ENCODE data around the gene RAB38. TPM values are rescaled to one million over a fixed set of nuclear protein-coding genes. Genes with fewer than 3 reads are reported as not detected.

RAB38 gene
- total and polyA plus RNA-seq, 10 of the 15 experiments (the other 5 are each of a cell fraction or from before 2014, with no cell fraction given) = 8.4 to 30.5 (median 11.7) TPM

- 47% methylated on average over 2 of the region's 2 CpGs for WGBS (ENCODE audit: insufficient coverage, insufficient replicate concordance, low lambda C conversion rate, missing lambda C conversion rate)
- H3K27me3 ChIP-seq (replicated peaks in 1 of 2; ENCODE audit: control insufficient read depth in 2 of 2, insufficient read depth in 2 of 2, low read length in 1 of 2) = no peaks in the 10 kb centered on the region
- no peaks in the 10 kb centered on the region for H3K79me2 ChIP-seq (ENCODE audit: control insufficient read depth, insufficient read depth, low read length)
- H3K36me3 ChIP-seq (ENCODE audit: control insufficient read depth in 2 of 2, insufficient read depth in 2 of 2, low read length in 1 of 2) = no peaks in the 10 kb centered on the region
- ChIA-PET POLR2A (no interaction called here), CTCF (interaction anchor here (1.2 to 2.9 kb wide), 4 partner anchors 18 to 372 kb away, joined by 3 to 12 read pairs (median 4); no protein-coding TSS in a partner anchor), RAD21 (ENCODE audit: unreplicated experiment) (interaction anchor here (1.3 kb wide), 1 partner anchor 10 kb away, joined by 4 read pairs; no protein-coding TSS in a partner anchor), SMC1A (ENCODE audit: uncharacterized antibody, unreplicated experiment) (interaction anchor here (1.1 to 2.2 kb wide), 10 partner anchors 9 to 177 kb away, joined by 3 to 8 read pairs (median 4); no protein-coding TSS in a partner anchor)
- H3K9ac ChIP-seq (ENCODE audit: control insufficient read depth, insufficient read depth, low read length) = no peak overlapping the region
- no peak overlapping the region for H3K4me3 ChIP-seq
- H4K20me1 ChIP-seq (ENCODE audit: control insufficient read depth, insufficient read depth) = no peaks in the 10 kb centered on the region
- in situ Hi-C loops (cut with MboI) (no loop called here), intact Hi-C loops (cut with micrococcal nuclease; ENCODE audit: unreplicated experiment) (loop anchor here (5.0 kb wide), 1 partner anchor 53 kb away; no protein-coding TSS in a partner anchor)
- DNase-seq (ENCODE audit: low read depth, low spot score) (no peak), FAIRE-seq (no peak), ATAC-seq (no peak)
- H2AFZ ChIP-seq (ENCODE audit: control insufficient read depth, low read depth, low read length) = no peak overlapping the region
- no TSS peak for BruUV-seq (replicated peaks)
- H3K9me3 ChIP-seq (replicated peaks; ENCODE audit: control insufficient read depth, insufficient read depth, low read length) = no peaks in the 10 kb centered on the region
- no peak for TF ChIP-seq IKZF2 (IDR thresholded peaks at IDR 0.05)
- no peak for TF ChIP-seq STAT3 (IDR thresholded peaks at IDR 0.05; ENCODE audit: low read depth, low read length)
- TF ChIP-seq SP1 (IDR thresholded peaks at IDR 0.05; ENCODE audit: low read depth, low read length) = no peak
- TF ChIP-seq, protein P1, sequence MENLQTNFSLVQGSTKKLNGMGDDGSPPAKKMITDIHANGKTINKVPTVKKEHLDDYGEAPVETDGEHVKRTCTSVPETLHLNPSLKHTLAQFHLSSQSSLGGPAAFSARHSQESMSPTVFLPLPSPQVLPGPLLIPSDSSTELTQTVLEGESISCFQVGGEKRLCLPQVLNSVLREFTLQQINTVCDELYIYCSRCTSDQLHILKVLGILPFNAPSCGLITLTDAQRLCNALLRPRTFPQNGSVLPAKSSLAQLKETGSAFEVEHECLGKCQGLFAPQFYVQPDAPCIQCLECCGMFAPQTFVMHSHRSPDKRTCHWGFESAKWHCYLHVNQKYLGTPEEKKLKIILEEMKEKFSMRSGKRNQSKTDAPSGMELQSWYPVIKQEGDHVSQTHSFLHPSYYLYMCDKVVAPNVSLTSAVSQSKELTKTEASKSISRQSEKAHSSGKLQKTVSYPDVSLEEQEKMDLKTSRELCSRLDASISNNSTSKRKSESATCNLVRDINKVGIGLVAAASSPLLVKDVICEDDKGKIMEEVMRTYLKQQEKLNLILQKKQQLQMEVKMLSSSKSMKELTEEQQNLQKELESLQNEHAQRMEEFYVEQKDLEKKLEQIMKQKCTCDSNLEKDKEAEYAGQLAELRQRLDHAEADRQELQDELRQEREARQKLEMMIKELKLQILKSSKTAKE (IDR thresholded peaks at IDR 0.05; ENCODE audit: low read depth, poor library complexity, severe bottlenecking) = no peak
- no peak for TF ChIP-seq E2F4 (IDR thresholded peaks at IDR 0.05; ENCODE audit: low read depth, low read length)
- no peak for TF ChIP-seq SMC3 (IDR thresholded peaks at IDR 0.05; ENCODE audit: borderline replicate concordance, low read length)
- no peak for TF ChIP-seq ZNF622 (IDR thresholded peaks at IDR 0.05)
- no peak for TF ChIP-seq KLF5 (IDR thresholded peaks at IDR 0.05; ENCODE audit: partially characterized antibody)
- no peak for TF ChIP-seq RCOR1 (conservative IDR thresholded peaks at IDR 0.05; ENCODE audit: low read depth, low read length)
- no peak for TF ChIP-seq FOS (IDR thresholded peaks at IDR 0.05; ENCODE audit: borderline replicate concordance, extremely low read depth, insufficient read length)
- no peak for TF ChIP-seq LARP7 (IDR thresholded peaks at IDR 0.05)
- TF ChIP-seq ETV6 (conservative IDR thresholded peaks at IDR 0.05 in 1 of 2, IDR thresholded peaks at IDR 0.05 in 1 of 2; ENCODE audit: borderline replicate concordance in 1 of 2, low read depth in 1 of 2) = no peak
- H3K4me2 ChIP-seq (ENCODE audit: control insufficient read depth, insufficient read depth) = no peak overlapping the region
- H3K4me1 ChIP-seq (ENCODE audit: control insufficient read depth, insufficient read depth, low read length) = no peaks in the 10 kb centered on the region
- H3K27ac ChIP-seq (ENCODE audit: control insufficient read depth, insufficient read depth) = no peak overlapping the region
Measured at GRCh38 chr11:88170673-88171072, 4.6 kb downstream of the RAB38 start.
